MM.1S (cell line): ENCODE data around the gene CHD2.

Experiments
- DNase-seq: peaks from one replicate; pipeline ENCODE4 v3.0.0-alpha.2; 2015
- H2AFZ ChIP-seq: fragments of 300-600 bp; sonication (generic); 2 replicates; pipeline ENCODE4 v1.6.0; 2016; ENCODE audit warnings: antibody characterized with exemption, low read length
- H3F3A ChIP-seq: fragments of 300-600 bp; sonication (generic); 2 replicates; pipeline ENCODE4 v1.6.1; 2016; ENCODE audit warnings: mild to moderate bottlenecking, antibody characterized with exemption, low read length, moderate library complexity, mixed read lengths; ENCODE audit not compliant: insufficient read depth
- H3K27ac ChIP-seq: fragments of 300-600 bp; sonication (generic); 2 replicates; pipeline ENCODE4 v1.5.1; 2016; ENCODE audit warnings: mild to moderate bottlenecking, low read length
- H3K27me3 ChIP-seq: fragments of 300-600 bp; sonication (generic); replicated peaks from 2 replicates; pipeline ENCODE4 v1.6.0; 2016; ENCODE audit warnings: low read length; ENCODE audit not compliant: insufficient read depth
- H3K36me3 ChIP-seq: fragments of 300-600 bp; sonication (generic); replicated peaks from 2 replicates; pipeline ENCODE4 v1.6.1; 2016; ENCODE audit warnings: mild to moderate bottlenecking, low read length, mixed read lengths; ENCODE audit not compliant: insufficient read depth
- H3K4me1 ChIP-seq: fragments of 300-600 bp; sonication (generic); 2 replicates; pipeline ENCODE4 v1.6.1; 2016; ENCODE audit warnings: low read length, mixed read lengths
- H3K4me2 ChIP-seq: fragments of 300-600 bp; sonication (generic); 2 replicates; pipeline ENCODE4 v1.6.0; 2016; ENCODE audit warnings: low read depth, low read length
- H3K4me3 ChIP-seq: fragments of 300-600 bp; sonication (generic); 2 replicates; pipeline ENCODE4 v1.5.1; 2016; ENCODE audit warnings: low read length, mixed read lengths
- H3K79me2 ChIP-seq: fragments of 300-600 bp; sonication (generic); 2 replicates; pipeline ENCODE4 v1.6.1; 2016; ENCODE audit warnings: mixed run types, low read length, mixed read lengths
- H3K9ac ChIP-seq: fragments of 300-600 bp; sonication (generic); 2 replicates; pipeline ENCODE4 v1.6.1; 2016; ENCODE audit warnings: low read length, mixed read lengths
- H3K9me2 ChIP-seq: fragments of 300-600 bp; sonication (generic); replicated peaks from 2 replicates; pipeline ENCODE4 v1.6.1; 2016; ENCODE audit warnings: mild to moderate bottlenecking, low read length, mixed read lengths; ENCODE audit not compliant: insufficient read depth
- H3K9me3 ChIP-seq: fragments of 300-600 bp; sonication (generic); replicated peaks from 2 replicates; pipeline ENCODE4 v1.6.1; 2016; ENCODE audit warnings: mild to moderate bottlenecking, low read length, mixed read lengths; ENCODE audit not compliant: insufficient read depth
- H4K20me1 ChIP-seq: fragments of 300-600 bp; sonication (generic); 2 replicates; pipeline ENCODE4 v1.6.1; 2016; ENCODE audit warnings: mild to moderate bottlenecking, low read length, moderate library complexity, mixed read lengths; ENCODE audit not compliant: insufficient read depth
- CTCF ChIP-seq: fragments of 300-600 bp; sonication (generic); IDR thresholded peaks from 2 replicates; pipeline ENCODE4 v1.5.1; 2016; ENCODE audit warnings: antibody characterized with exemption, low read length, mixed read lengths
- EZH2 ChIP-seq: fragments of 300-600 bp; sonication (generic); optimal IDR thresholded peaks from 2 replicates; pipeline ENCODE3; 2017; ENCODE audit warnings: low read depth, mild to moderate bottlenecking, antibody characterized with exemption, low read length, mixed read lengths
- EZH2phosphoT487 ChIP-seq: fragments of 300-600 bp; sonication (generic); IDR thresholded peaks from 2 replicates; pipeline ENCODE4 v1.6.1; 2018; ENCODE audit warnings: antibody characterized with exemption, low read length

Gene CHD2

GRCh38 chr15:93047621-93048425 is 147.7 kb downstream of the CHD2 start:
- no peak overlapping the region for H3K9ac ChIP-seq
- TF ChIP-seq CTCF (no peak), EZH2phosphoT487 (no peak), EZH2 (no peak)
- H3F3A ChIP-seq, result no peaks in the 10 kb centered on the region
- DNase-seq, result peak; percentile 13
- peaks cover 13% of the 10 kb centered on the region; the same call in 1 of the 2 replicates for H3K27me3 ChIP-seq
- no peaks in the 10 kb centered on the region for H3K9me3 ChIP-seq
- H3K4me2 ChIP-seq, result no peak overlapping the region
- H3K9me2 ChIP-seq, result no peaks in the 10 kb centered on the region
- no peak overlapping the region for H2AFZ ChIP-seq
- H3K27ac ChIP-seq, result no peak overlapping the region
- H3K36me3 ChIP-seq, result no peaks in the 10 kb centered on the region
- H3K79me2 ChIP-seq, result no peaks in the 10 kb centered on the region
- H4K20me1 ChIP-seq, result no peaks in the 10 kb centered on the region
- no peaks in the 10 kb centered on the region for H3K4me1 ChIP-seq
- no peak overlapping the region for H3K4me3 ChIP-seq

GRCh38 chr15:93048426-93048721 is 148.2 kb downstream of the CHD2 start:
- no peaks in the 10 kb centered on the region for H4K20me1 ChIP-seq
- no peak for TF ChIP-seq CTCF
- TF ChIP-seq EZH2, result no peak
- TF ChIP-seq EZH2phosphoT487, result no peak
- no peak overlapping the region for H3K4me3 ChIP-seq
- no peak overlapping the region for H3K27ac ChIP-seq
- H3K4me1 ChIP-seq, result no peaks in the 10 kb centered on the region
- H3K27me3 ChIP-seq, result peaks cover 13% of the 10 kb centered on the region; the same call in 1 of the 2 replicates
- H3F3A ChIP-seq, result no peaks in the 10 kb centered on the region
- no peak overlapping the region for H3K4me2 ChIP-seq
- no peaks in the 10 kb centered on the region for H3K79me2 ChIP-seq
- no peaks in the 10 kb centered on the region for H3K36me3 ChIP-seq
- H2AFZ ChIP-seq, result no peak overlapping the region
- H3K9me2 ChIP-seq, result no peaks in the 10 kb centered on the region
- no peak overlapping the region for H3K9ac ChIP-seq
- DNase-seq, result no peak
- no peaks in the 10 kb centered on the region for H3K9me3 ChIP-seq

- Histone ChIP-seq H3K27ac (no peak overlapping the region), H3K4me1 (no peaks in the 10 kb centered on the region), H3K9ac (no peak overlapping the region), H3K27me3 (peaks cover 13% of the 10 kb centered on the region; the same call in 1 of the 2 replicates), H3K9me2 (no peaks in the 10 kb centered on the region), H3K36me3 (no peaks in the 10 kb centered on the region), H3K9me3 (no peaks in the 10 kb centered on the region), H3K79me2 (no peaks in the 10 kb centered on the region), H3K4me3 (no peak overlapping the region), H4K20me1 (no peaks in the 10 kb centered on the region), H3F3A (no peaks in the 10 kb centered on the region), H3K4me2 (no peak overlapping the region), H2AFZ (no peak overlapping the region)
- no peak for DNase-seq
- TF ChIP-seq EZH2 (no peak), CTCF (no peak)
Measured at GRCh38 chr15:93048759-93049161, 148.6 kb downstream of the CHD2 start.
